GM12878 (cell line): ENCODE results near the gene MTHFD1L. TPM values are rescaled to one million over a fixed set of nuclear protein-coding genes. Genes with fewer than 3 reads are reported as not detected.

Experiments used
- ATAC-seq: fragments of 200-7000 bp; cut with Tn5 transposase; 3 replicates; pipeline ENCODE4 v1.9.1; 2020; ENCODE audit warnings: mild to moderate bottlenecking, moderate library complexity
- BruUV-seq: library from RNA; stranded (reverse); fragments of 400-500 nt; replicated peaks from 2 replicates; lab custom pipeline; 2021; lab: Mats Ljungman, UMichigan
- CTCF ChIA-PET: fragments of 300-600 bp; sonication (Branson Sonifier 250); formaldehyde crosslinking; extraction: SDS; loops from one replicate; lab custom pipeline; 2021; ENCODE audit warnings: inconsistent platforms; lab: Yijun Ruan, JAX
- POLR2A ChIA-PET: fragments of 350-600 bp; formaldehyde crosslinking; extraction: SDS; loops from one replicate; lab custom pipeline; 2021; ENCODE audit warnings: inconsistent platforms; lab: Charles Lee
- RAD21 ChIA-PET: fragments of 300-600 bp; sonication (Branson Sonifier 250); formaldehyde crosslinking; loops from one replicate; lab custom pipeline; 2023; ENCODE audit warnings: antibody characterized with exemption; ENCODE audit not compliant: unreplicated experiment; lab: Charles Lee
- SMC1A ChIA-PET: fragments of 300-600 bp; sonication (Branson Sonifier 250); formaldehyde crosslinking; loops from one replicate; lab custom pipeline; 2023; ENCODE audit not compliant: unreplicated experiment, uncharacterized antibody; lab: Charles Lee
- DNase-seq: peaks from one replicate; pipeline ENCODE4 v3.0.0-alpha.2; 2011; ENCODE audit warnings: low read depth, low spot score
- FAIRE-seq: peaks from 3 replicates; lab custom pipeline; 2011; peaks lifted over from hg19 to GRCh38; lab: Jason Lieb, UNC
- H2AFZ ChIP-seq: 2 replicates; pipeline ENCODE4 v1.6.0; 2011; ENCODE audit warnings: low read depth, low read length, control low read depth; ENCODE audit not compliant: control insufficient read depth
- H3K27ac ChIP-seq: 2 replicates; pipeline ENCODE4 v1.5.1; 2011; ENCODE audit warnings: control low read depth; ENCODE audit not compliant: control insufficient read depth, insufficient read depth
- H3K27me3 ChIP-seq, 2 experiments: replicated peaks in 1 of 2; 2 replicates each; pipeline versions ENCODE4 v1.6.0 to v1.6.1; 2011; ENCODE audit warnings: low read length in 1 of 2; ENCODE audit not compliant: control insufficient read depth in 2 of 2, insufficient read depth in 2 of 2
- H3K36me3 ChIP-seq, 2 experiments: 2 replicates each; pipeline ENCODE4 v1.5.1; 2011; ENCODE audit warnings: low read length in 1 of 2; ENCODE audit not compliant: control insufficient read depth in 2 of 2, insufficient read depth in 2 of 2
- H3K4me1 ChIP-seq: 2 replicates; pipeline ENCODE4 v1.6.1; 2011; ENCODE audit warnings: mild to moderate bottlenecking, low read length, moderate library complexity, mixed read lengths; ENCODE audit not compliant: control insufficient read depth, insufficient read depth
- H3K4me2 ChIP-seq: 2 replicates; pipeline ENCODE4 v1.6.0; 2011; ENCODE audit warnings: control low read depth; ENCODE audit not compliant: control insufficient read depth, insufficient read depth
- H3K4me3 ChIP-seq: fragments of 200-600 bp; sonication (generic); 2 replicates; pipeline ENCODE4 v1.5.1; 2016
- H3K79me2 ChIP-seq: 2 replicates; pipeline ENCODE4 v1.6.0; 2011; ENCODE audit warnings: low read length; ENCODE audit not compliant: control insufficient read depth, insufficient read depth
- H3K9ac ChIP-seq: 2 replicates; pipeline ENCODE4 v1.8.0; 2011; ENCODE audit warnings: low read length, control low read depth, mixed read lengths; ENCODE audit not compliant: control insufficient read depth, insufficient read depth
- H3K9me3 ChIP-seq: replicated peaks from 3 replicates; pipeline ENCODE4 v1.5.1; 2011; ENCODE audit warnings: mild to moderate bottlenecking, low read length; ENCODE audit not compliant: control insufficient read depth, insufficient read depth
- H4K20me1 ChIP-seq: 2 replicates; pipeline ENCODE4 v1.6.0; 2011; ENCODE audit not compliant: control insufficient read depth, insufficient read depth
- E2F4 ChIP-seq: IDR thresholded peaks from 2 replicates; pipeline ENCODE4 v1.6.1; 2012; ENCODE audit warnings: low read depth, low read length, improper control_type of control experiment
- ESRRA ChIP-seq: IDR thresholded peaks from 2 replicates; pipeline ENCODE4 v1.6.1; 2012; ENCODE audit warnings: mild to moderate bottlenecking, low read length, improper control_type of control experiment
- GATAD2B ChIP-seq: fragments of 450-650 bp; conservative IDR thresholded peaks from 2 replicates; pipeline ENCODE4 v1.6.1; 2017; ENCODE audit warnings: low read depth, mild to moderate bottlenecking, moderate library complexity
- IKZF1 ChIP-seq: fragments of 450-650 bp; conservative IDR thresholded peaks from 2 replicates; pipeline ENCODE4 v1.6.1; 2017; ENCODE audit warnings: antibody characterized with exemption, mild to moderate bottlenecking
- MXI1 ChIP-seq: fragments of 150-350 bp; IDR thresholded peaks from 2 replicates; pipeline ENCODE4 v1.6.1; 2011; ENCODE audit warnings: low read depth, mild to moderate bottlenecking, inconsistent platforms, low read length, improper control_type of control experiment
- NFXL1 ChIP-seq: fragments of 450-650 bp; IDR thresholded peaks from 2 replicates; pipeline ENCODE4 v1.6.1; 2017; ENCODE audit warnings: antibody characterized with exemption, mild to moderate bottlenecking, borderline replicate concordance
- POU2F2 ChIP-seq: IDR thresholded peaks from 3 replicates; pipeline ENCODE4 v1.6.1; 2011; ENCODE audit warnings: low read depth, mild to moderate bottlenecking, low read length, borderline replicate concordance
- REST ChIP-seq: IDR thresholded peaks from 2 replicates; pipeline ENCODE4 v1.6.1; 2012; ENCODE audit warnings: mild to moderate bottlenecking, low read depth, low read length
- WGBS: methylation state at CpG from one replicate; pipeline ENCODE4 v1.1.6; 2016; ENCODE audit warnings: low lambda C conversion rate; ENCODE audit not compliant: insufficient replicate concordance, insufficient coverage; ENCODE audit errors: missing lambda C conversion rate; 5-methylcytosine and 5-hydroxymethylcytosine counted together
- in situ Hi-C: fragments of 300-500 bp; cut with MboI; formaldehyde crosslinking; loops from 9 replicates; pipeline ENCODE4 v1.14.3; 2018; ENCODE audit warnings: mixed read lengths
- intact Hi-C: fragments of 100-400 bp; cut with micrococcal nuclease; formaldehyde crosslinking; loops from one replicate; pipeline ENCODE4 v1.14.2; 2022; ENCODE audit not compliant: unreplicated experiment
- polyA plus RNA-seq, 11 experiments: library from polyadenylated mRNA; depleted of rRNA in 4 of 11; unstranded in 6 of 11; stranded (reverse) in 5 of 11; fragments of >200 nt; fragmentation: Nextera tagmentation in 4 of 11; fragmentation: Illumina TruSeq in 1 of 11; extraction: Ambion mirVana in 4 of 11; extraction: Trizol in 1 of 11; gene quantifications; 1 replicate in 1 of 11; 2 replicates in 10 of 11; pipeline versions ENCODE4 v1.2.1 to v1.2.3, GENCODE V29; 2011 to 2016; ENCODE audit warnings: inconsistent platforms in 2 of 11, missing spikeins in 2 of 11, low read depth in 1 of 11
- total RNA-seq, 4 experiments: library from RNA; depleted of rRNA in 3 of 4; stranded (reverse); fragments of >200 nt in 3 of 4; fragmentation: Illumina TruSeq in 1 of 4; extraction: Trizol in 1 of 4; gene quantifications; 2 replicates each; pipeline versions ENCODE4 v1.2.1 to v1.2.3, GENCODE V29; 2013 to 2021
- TF ChIP-seq, protein P1 (sequence below): fragments of 450-650 bp; IDR thresholded peaks from 2 replicates; pipeline ENCODE4 v1.6.1; 2017; ENCODE audit warnings: borderline replicate concordance
- TF ChIP-seq, protein P2 (sequence below): fragments of 450-650 bp; IDR thresholded peaks from 2 replicates; pipeline ENCODE4 v1.6.1; 2017; ENCODE audit warnings: mild to moderate bottlenecking, moderate library complexity

The MTHFD1L gene
- total and polyA plus RNA-seq, 10 of the 15 experiments (the other 5 are each of a cell fraction or from before 2014, with no cell fraction given), result 11.7 to 75.5 (median 28.8) TPM

DNA sequence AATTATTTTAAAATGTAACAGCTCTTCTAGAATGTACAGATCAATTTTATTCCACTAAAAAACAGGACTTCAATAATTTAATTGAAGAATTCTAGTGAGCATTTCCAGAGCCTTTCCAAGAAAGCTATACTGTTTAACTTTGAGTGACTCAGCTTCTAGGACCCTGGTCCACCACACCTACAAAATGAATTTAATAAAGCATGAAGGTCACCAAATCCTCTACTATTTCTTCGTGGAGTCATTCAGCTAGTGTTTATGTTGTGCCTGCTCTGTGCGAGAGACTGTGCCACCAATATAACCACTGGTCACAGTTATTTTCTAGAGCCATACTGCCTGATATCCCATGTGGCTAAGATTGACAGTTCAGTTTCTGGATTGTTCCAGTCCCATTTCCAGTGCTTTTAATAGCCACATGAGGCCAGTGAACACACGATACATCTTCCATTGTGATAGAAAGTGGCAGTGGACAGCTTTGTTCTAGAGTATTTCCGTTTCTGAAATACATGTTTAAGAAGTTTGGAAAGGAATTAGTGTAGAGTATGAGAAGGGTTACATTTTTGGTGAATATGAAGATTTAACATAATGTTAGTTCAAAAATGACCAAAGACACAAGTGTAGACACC, 160.7 kb downstream of the MTHFD1L start:
- Histone ChIP-seq H3K4me1 (no peaks in the 10 kb centered on the region), H3K79me2 (no peaks in the 10 kb centered on the region), H3K4me3 (no peak overlapping the region), H3K27me3 (no peaks in the 10 kb centered on the region), H3K36me3 (peaks cover 0 to 8% of the 10 kb centered on the region in 2 experiments; a peak in 1 of 4 replicates), H4K20me1 (no peaks in the 10 kb centered on the region), H3K9ac (no peak overlapping the region), H2AFZ (no peak overlapping the region), H3K4me2 (no peak overlapping the region), H3K9me3 (peaks cover 4% of the 10 kb centered on the region; the same call in 2 of the 3 replicates), H3K27ac (no peak overlapping the region)
- intact Hi-C loops, result no loop called here
- RAD21 ChIA-PET, result interaction anchor here (1.8 kb wide), 1 partner anchor 134 kb away, joined by 4 read pairs; no protein-coding TSS in a partner anchor
- BruUV-seq, result no TSS peak
- 83% methylated on average over 4 of the region's 4 CpGs for WGBS
- POLR2A ChIA-PET, result interaction anchor here (1.4 kb wide), 1 partner anchor 8 kb away, joined by 3 read pairs; no protein-coding TSS in a partner anchor
- DNase-seq, result no peak
- no peak for FAIRE-seq
- in situ Hi-C loops, result no loop called here
- SMC1A ChIA-PET, result interaction anchor here (1.5 kb wide), 1 partner anchor 298 kb away, joined by 3 read pairs; no protein-coding TSS in a partner anchor
- ATAC-seq, result no peak
- CTCF ChIA-PET, result interaction anchor here (1.0 to 2.9 kb wide), 3 partner anchors 12 to 308 kb away, joined by 3 to 20 read pairs (median 9); no protein-coding TSS in a partner anchor
- TF ChIP-seq GATAD2B (no peak), REST (no peak), POU2F2 (no peak), MXI1 (no peak), IKZF1 (no peak), NFXL1 (no peak), E2F4 (no peak), ESRRA (no peak)
- TF ChIP-seq, protein P1, sequence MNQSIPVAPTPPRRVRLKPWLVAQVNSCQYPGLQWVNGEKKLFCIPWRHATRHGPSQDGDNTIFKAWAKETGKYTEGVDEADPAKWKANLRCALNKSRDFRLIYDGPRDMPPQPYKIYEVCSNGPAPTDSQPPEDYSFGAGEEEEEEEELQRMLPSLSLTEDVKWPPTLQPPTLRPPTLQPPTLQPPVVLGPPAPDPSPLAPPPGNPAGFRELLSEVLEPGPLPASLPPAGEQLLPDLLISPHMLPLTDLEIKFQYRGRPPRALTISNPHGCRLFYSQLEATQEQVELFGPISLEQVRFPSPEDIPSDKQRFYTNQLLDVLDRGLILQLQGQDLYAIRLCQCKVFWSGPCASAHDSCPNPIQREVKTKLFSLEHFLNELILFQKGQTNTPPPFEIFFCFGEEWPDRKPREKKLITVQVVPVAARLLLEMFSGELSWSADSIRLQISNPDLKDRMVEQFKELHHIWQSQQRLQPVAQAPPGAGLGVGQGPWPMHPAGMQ, result no peak
- TF ChIP-seq, protein P2, sequence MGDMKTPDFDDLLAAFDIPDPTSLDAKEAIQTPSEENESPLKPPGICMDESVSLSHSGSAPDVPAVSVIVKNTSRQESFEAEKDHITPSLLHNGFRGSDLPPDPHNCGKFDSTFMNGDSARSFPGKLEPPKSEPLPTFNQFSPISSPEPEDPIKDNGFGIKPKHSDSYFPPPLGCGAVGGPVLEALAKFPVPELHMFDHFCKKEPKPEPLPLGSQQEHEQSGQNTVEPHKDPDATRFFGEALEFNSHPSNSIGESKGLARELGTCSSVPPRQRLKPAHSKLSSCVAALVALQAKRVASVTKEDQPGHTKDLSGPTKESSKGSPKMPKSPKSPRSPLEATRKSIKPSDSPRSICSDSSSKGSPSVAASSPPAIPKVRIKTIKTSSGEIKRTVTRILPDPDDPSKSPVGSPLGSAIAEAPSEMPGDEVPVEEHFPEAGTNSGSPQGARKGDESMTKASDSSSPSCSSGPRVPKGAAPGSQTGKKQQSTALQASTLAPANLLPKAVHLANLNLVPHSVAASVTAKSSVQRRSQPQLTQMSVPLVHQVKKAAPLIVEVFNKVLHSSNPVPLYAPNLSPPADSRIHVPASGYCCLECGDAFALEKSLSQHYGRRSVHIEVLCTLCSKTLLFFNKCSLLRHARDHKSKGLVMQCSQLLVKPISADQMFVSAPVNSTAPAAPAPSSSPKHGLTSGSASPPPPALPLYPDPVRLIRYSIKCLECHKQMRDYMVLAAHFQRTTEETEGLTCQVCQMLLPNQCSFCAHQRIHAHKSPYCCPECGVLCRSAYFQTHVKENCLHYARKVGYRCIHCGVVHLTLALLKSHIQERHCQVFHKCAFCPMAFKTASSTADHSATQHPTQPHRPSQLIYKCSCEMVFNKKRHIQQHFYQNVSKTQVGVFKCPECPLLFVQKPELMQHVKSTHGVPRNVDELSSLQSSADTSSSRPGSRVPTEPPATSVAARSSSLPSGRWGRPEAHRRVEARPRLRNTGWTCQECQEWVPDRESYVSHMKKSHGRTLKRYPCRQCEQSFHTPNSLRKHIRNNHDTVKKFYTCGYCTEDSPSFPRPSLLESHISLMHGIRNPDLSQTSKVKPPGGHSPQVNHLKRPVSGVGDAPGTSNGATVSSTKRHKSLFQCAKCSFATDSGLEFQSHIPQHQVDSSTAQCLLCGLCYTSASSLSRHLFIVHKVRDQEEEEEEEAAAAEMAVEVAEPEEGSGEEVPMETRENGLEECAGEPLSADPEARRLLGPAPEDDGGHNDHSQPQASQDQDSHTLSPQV, result no peak
